Stimulated activated naive B cell treated with anti-CD40 and anti-IgM and Interleukin-4, amounts not matched to agents 10 μg/mL and 1 μg/mL and 100 μg/mL, for 72 hours (primary cell): Measurements from ENCODE around the gene RFTN1.

ENCODE experiments used
- ATAC-seq, 2 donors: fragments of 150-1000 bp; cut with Tn5 transposase; replicated peaks; 2 replicates each; pipeline ENCODE4 v1.10.0; 2021; ENCODE audit warnings: moderate library complexity in 1 of 2
- DNase-seq: peaks from one replicate; pipeline ENCODE4 v3.0.0; 2021
- H3K27ac Mint-ChIP-seq: one replicate; pipeline ENCODE4 v1.8.0; 2022; ENCODE audit warnings: mild to moderate bottlenecking, mixed read lengths
- H3K27me3 Mint-ChIP-seq, 2 donors: one replicate each; pipeline ENCODE4 v1.8.0; 2022; ENCODE audit warnings: mixed read lengths in 2 of 2
- H3K36me3 Mint-ChIP-seq, 2 donors: one replicate each; pipeline ENCODE4 v1.8.0; 2022; ENCODE audit warnings: mixed read lengths in 2 of 2, mild to moderate bottlenecking in 1 of 2
- H3K4me1 Mint-ChIP-seq, 2 donors: one replicate each; pipeline ENCODE4 v1.8.0; 2022; ENCODE audit warnings: mixed read lengths in 2 of 2, mild to moderate bottlenecking in 1 of 2
- H3K4me3 Mint-ChIP-seq, 2 donors: one replicate each; pipeline ENCODE4 v1.8.0; 2022; ENCODE audit warnings: mild to moderate bottlenecking in 2 of 2, mixed read lengths in 2 of 2, moderate library complexity in 1 of 2
- H3K9me3 Mint-ChIP-seq, 2 donors: one replicate each; pipeline ENCODE4 v1.8.0; 2022; ENCODE audit warnings: mixed read lengths in 2 of 2, mild to moderate bottlenecking in 1 of 2

The RFTN1 gene

GRCh38 chr3:16364963-16365362, 148.5 kb downstream of the RFTN1 start:
- Mint-ChIP-seq H3K4me1 (peaks cover 50 to 86% of the 10 kb centered on the region in 2 donors), H3K36me3 (peaks cover 82 to 90% of the 10 kb centered on the region in 2 donors), H3K4me3 (no peak overlapping the region), H3K27ac (peak overlapping the region; percentile 14), H3K9me3 (no peaks in the 10 kb centered on the region), H3K27me3 (no peaks in the 10 kb centered on the region)
- DNase-seq (no peak), ATAC-seq (no peak)

GRCh38 chr3:16364323-16364722, 149.2 kb downstream of the RFTN1 start:
- H3K9me3 Mint-ChIP-seq: no peaks in the 10 kb centered on the region
- no peak overlapping the region for H3K4me3 Mint-ChIP-seq
- DNase-seq: no peak
- no peak for ATAC-seq
- H3K36me3 Mint-ChIP-seq: peaks cover 79 to 87% of the 10 kb centered on the region in 2 donors
- peaks cover 47 to 86% of the 10 kb centered on the region in 2 donors for H3K4me1 Mint-ChIP-seq
- no peaks in the 10 kb centered on the region for H3K27me3 Mint-ChIP-seq
- no peak overlapping the region for H3K27ac Mint-ChIP-seq

- Mint-ChIP-seq H3K4me1 (peaks cover 51 to 86% of the 10 kb centered on the region in 2 donors), H3K4me3 (no peak overlapping the region), H3K27ac (peak overlapping the region; percentile 47), H3K36me3 (peaks cover 82 to 85% of the 10 kb centered on the region in 2 donors), H3K9me3 (no peaks in the 10 kb centered on the region), H3K27me3 (no peaks in the 10 kb centered on the region)
- DNase-seq (no peak), ATAC-seq (no peak)
These were observed 149.9 kb downstream of the RFTN1 start for GRCh38 chr3:16363636-16364035.

GRCh38 chr3:16362770-16363169, 150.7 kb downstream of the RFTN1 start:
- Mint-ChIP-seq H3K27ac (peak overlapping the region; percentile 86), H3K36me3 (peaks cover 83 to 86% of the 10 kb centered on the region in 2 donors), H3K4me3 (no peak overlapping the region), H3K4me1 (peaks cover 47 to 85% of the 10 kb centered on the region in 2 donors), H3K27me3 (no peaks in the 10 kb centered on the region), H3K9me3 (no peaks in the 10 kb centered on the region)
- DNase-seq (no peak), ATAC-seq (no peak)

- H3K27me3 Mint-ChIP-seq: no peaks in the 10 kb centered on the region
- H3K9me3 Mint-ChIP-seq: no peaks in the 10 kb centered on the region
- H3K4me3 Mint-ChIP-seq: peak overlapping the region in 1 of 2 donors; percentile 14
- peaks cover 80 to 85% of the 10 kb centered on the region in 2 donors for H3K36me3 Mint-ChIP-seq
- peak overlapping the region; percentile 91 for H3K27ac Mint-ChIP-seq
- ATAC-seq (no peak), DNase-seq (no peak)
- H3K4me1 Mint-ChIP-seq: peaks cover 47 to 84% of the 10 kb centered on the region in 2 donors
These were observed 152.4 kb downstream of the RFTN1 start for GRCh38 chr3:16361087-16361486.

GRCh38 chr3:16359331-16359730, 154.2 kb downstream of the RFTN1 start:
- H3K9me3 Mint-ChIP-seq: no peaks in the 10 kb centered on the region
- DNase-seq (no peak), ATAC-seq (peak; percentile 56 to 57)
- peak overlapping the region; percentile 82 for H3K27ac Mint-ChIP-seq
- no peaks in the 10 kb centered on the region for H3K27me3 Mint-ChIP-seq
- peaks cover 45 to 80% of the 10 kb centered on the region in 2 donors for H3K4me1 Mint-ChIP-seq
- peaks cover 84 to 87% of the 10 kb centered on the region in 2 donors for H3K36me3 Mint-ChIP-seq
- H3K4me3 Mint-ChIP-seq: peak overlapping the region; percentile 25 to 42

GRCh38 chr3:16358336-16358735, 155.2 kb downstream of the RFTN1 start:
- Mint-ChIP-seq H3K36me3 (peaks cover 84 to 87% of the 10 kb centered on the region in 2 donors), H3K27me3 (no peaks in the 10 kb centered on the region), H3K9me3 (no peaks in the 10 kb centered on the region), H3K27ac (peak overlapping the region; percentile 27), H3K4me1 (peaks cover 43 to 79% of the 10 kb centered on the region in 2 donors), H3K4me3 (no peak overlapping the region)
- no peak for DNase-seq
- ATAC-seq: no peak

GRCh38 chr3:16357186-16358121, 156.0 kb downstream of the RFTN1 start:
- peak overlapping the region; percentile 79 for H3K27ac Mint-ChIP-seq
- H3K9me3 Mint-ChIP-seq: no peaks in the 10 kb centered on the region
- ATAC-seq (no peak), DNase-seq (no peak)
- H3K36me3 Mint-ChIP-seq: peaks cover 82 to 86% of the 10 kb centered on the region in 2 donors
- H3K4me1 Mint-ChIP-seq: peaks cover 45 to 80% of the 10 kb centered on the region in 2 donors
- H3K4me3 Mint-ChIP-seq: no peak overlapping the region
- H3K27me3 Mint-ChIP-seq: no peaks in the 10 kb centered on the region

- no peak for DNase-seq
- no peaks in the 10 kb centered on the region for H3K27me3 Mint-ChIP-seq
- H3K4me3 Mint-ChIP-seq: peak overlapping the region in 1 of 2 donors; percentile 49
- H3K36me3 Mint-ChIP-seq: peaks cover 72 to 77% of the 10 kb centered on the region in 2 donors
- no peaks in the 10 kb centered on the region for H3K9me3 Mint-ChIP-seq
- H3K27ac Mint-ChIP-seq: peak overlapping the region; percentile 82
- H3K4me1 Mint-ChIP-seq: peaks cover 34 to 69% of the 10 kb centered on the region in 2 donors
- no peak for ATAC-seq
These were observed 157.7 kb downstream of the RFTN1 start for GRCh38 chr3:16355828-16356227.

GRCh38 chr3:16354291-16354690, 159.2 kb downstream of the RFTN1 start:
- no peaks in the 10 kb centered on the region for H3K27me3 Mint-ChIP-seq

GRCh38 chr3:16352428-16352827, 161.1 kb downstream of the RFTN1 start:
- DNase-seq (no peak), ATAC-seq (no peak)
- H3K4me3 Mint-ChIP-seq: no peak overlapping the region
- H3K27ac Mint-ChIP-seq: peak overlapping the region; percentile 44
- H3K4me1 Mint-ChIP-seq: peaks cover 33 to 68% of the 10 kb centered on the region in 2 donors
- H3K27me3 Mint-ChIP-seq: no peaks in the 10 kb centered on the region
- H3K9me3 Mint-ChIP-seq: no peaks in the 10 kb centered on the region
- peaks cover 77 to 88% of the 10 kb centered on the region in 2 donors for H3K36me3 Mint-ChIP-seq

More at GRCh38 chr3:16354291-16354690, 159.2 kb downstream of the RFTN1 start:
- ATAC-seq: no peak
- DNase-seq: no peak
- no peak overlapping the region for H3K4me3 Mint-ChIP-seq
- no peaks in the 10 kb centered on the region for H3K9me3 Mint-ChIP-seq
- peak overlapping the region; percentile 82 for H3K27ac Mint-ChIP-seq
- peaks cover 74 to 84% of the 10 kb centered on the region in 2 donors for H3K36me3 Mint-ChIP-seq
- peaks cover 31 to 66% of the 10 kb centered on the region in 2 donors for H3K4me1 Mint-ChIP-seq

- Mint-ChIP-seq H3K9me3 (peaks cover 0 to 3% of the 10 kb centered on the region in 2 donors), H3K27ac (peak overlapping the region; percentile 65), H3K36me3 (peaks cover 77 to 89% of the 10 kb centered on the region in 2 donors), H3K4me1 (peaks cover 34 to 67% of the 10 kb centered on the region in 2 donors), H3K4me3 (no peak overlapping the region), H3K27me3 (no peaks in the 10 kb centered on the region)
- no peak for ATAC-seq
- no peak for DNase-seq
These were observed 162.7 kb downstream of the RFTN1 start for GRCh38 chr3:16350597-16351318.

GRCh38 chr3:16349986-16350596, 163.4 kb downstream of the RFTN1 start:
- Mint-ChIP-seq H3K36me3 (peaks cover 72 to 89% of the 10 kb centered on the region in 2 donors), H3K9me3 (peaks cover 0 to 3% of the 10 kb centered on the region in 2 donors), H3K27me3 (no peaks in the 10 kb centered on the region), H3K4me1 (peaks cover 39 to 67% of the 10 kb centered on the region in 2 donors), H3K27ac (peak overlapping the region; percentile 65), H3K4me3 (no peak overlapping the region)
- ATAC-seq: no peak
- DNase-seq: no peak

GRCh38 chr3:16347548-16347947, 166.0 kb downstream of the RFTN1 start:
- H3K4me3 Mint-ChIP-seq: no peak overlapping the region
- no peak for ATAC-seq

More at GRCh38 chr3:16347548-16347947, 166.0 kb downstream of the RFTN1 start:
- H3K9me3 Mint-ChIP-seq: peaks cover 0 to 3% of the 10 kb centered on the region in 2 donors
- H3K27ac Mint-ChIP-seq: peak overlapping the region; percentile 39
- peaks cover 70 to 87% of the 10 kb centered on the region in 2 donors for H3K36me3 Mint-ChIP-seq
- H3K4me1 Mint-ChIP-seq: peaks cover 39 to 67% of the 10 kb centered on the region in 2 donors
- H3K27me3 Mint-ChIP-seq: no peaks in the 10 kb centered on the region
- no peak for DNase-seq
